Measurements from ENCODE around the gene KRT32. TPM values are rescaled to one million over a fixed set of nuclear protein-coding genes. Genes with fewer than 3 reads are reported as not detected.

Gene KRT32
- total RNA-seq, 4 donors from 2014 or later, result not detected

- Histone ChIP-seq H3K9me3 (no peaks in the 10 kb centered on the region), H3K4me1 (no peaks in the 10 kb centered on the region), H3K27me3 (no peaks in the 10 kb centered on the region), H3K27ac (peak overlapping the region; percentile 47 to 68), H3K4me3 (no peak overlapping the region), H3K36me3 (no peaks in the 10 kb centered on the region)
- peak in 1 of 2 donors; percentile 46 for DNase-seq
- TF ChIP-seq CTCF (IDR thresholded peaks at IDR 0.05), result no peak
- no peak for TF ChIP-seq POLR2A (IDR thresholded peaks at IDR 0.05)
- intact Hi-C loops (cut with DNase I; ENCODE audit: low total_unique reads), result no loop called here
Measured at GRCh38 chr17:41492771-41493170, 25.6 kb upstream of the KRT32 start.

- H3K9me3 ChIP-seq, result no peaks in the 10 kb centered on the region
- intact Hi-C loops (cut with DNase I; ENCODE audit: low total_unique reads), result no loop called here
- no peaks in the 10 kb centered on the region for H3K27me3 ChIP-seq
- H3K4me1 ChIP-seq, result no peaks in the 10 kb centered on the region
- no peak for TF ChIP-seq POLR2A (IDR thresholded peaks at IDR 0.05)
- TF ChIP-seq CTCF (IDR thresholded peaks at IDR 0.05), result no peak
- H3K36me3 ChIP-seq, result no peaks in the 10 kb centered on the region
- peak overlapping the region; percentile 47 to 68 for H3K27ac ChIP-seq
- H3K4me3 ChIP-seq, result no peak overlapping the region
- peak; percentile 38 to 65 for DNase-seq
Measured at GRCh38 chr17:41492351-41492750, 25.2 kb upstream of the KRT32 start.

- intact Hi-C loops (cut with DNase I; ENCODE audit: low total_unique reads), result no loop called here
- Histone ChIP-seq H3K36me3 (no peaks in the 10 kb centered on the region), H3K4me3 (no peak overlapping the region), H3K27me3 (no peaks in the 10 kb centered on the region), H3K9me3 (no peaks in the 10 kb centered on the region), H3K27ac (peak overlapping the region; percentile 47 to 68), H3K4me1 (no peaks in the 10 kb centered on the region)
- DNase-seq, result no peak
- TF ChIP-seq CTCF (IDR thresholded peaks at IDR 0.05) (no peak), POLR2A (IDR thresholded peaks at IDR 0.05) (no peak)
Measured at GRCh38 chr17:41491476-41491875, 24.3 kb upstream of the KRT32 start.

- Histone ChIP-seq H3K9me3 (no peaks in the 10 kb centered on the region), H3K4me1 (no peaks in the 10 kb centered on the region), H3K4me3 (no peak overlapping the region), H3K27ac (no peak overlapping the region), H3K36me3 (no peaks in the 10 kb centered on the region), H3K27me3 (no peaks in the 10 kb centered on the region)
- no peak for DNase-seq
- no peak for TF ChIP-seq CTCF (IDR thresholded peaks at IDR 0.05)
- TF ChIP-seq POLR2A (IDR thresholded peaks at IDR 0.05), result no peak
- intact Hi-C loops (cut with DNase I; ENCODE audit: low total_unique reads), result no loop called here
Measured at GRCh38 chr17:41490000-41490990, 23.1 kb upstream of the KRT32 start.

GRCh38 chr17:41489531-41489930, 22.3 kb upstream of the KRT32 start, which contains the start of gene KRT36:
Gene KRT36 (minus strand): TSS chr17:41489910. CDS start chr17:41489864, 46 bp downstream.
- TF ChIP-seq POLR2A (IDR thresholded peaks at IDR 0.05) (no peak), CTCF (IDR thresholded peaks at IDR 0.05) (no peak)
- intact Hi-C loops (cut with DNase I; ENCODE audit: low total_unique reads), result no loop called here
- Histone ChIP-seq H3K27me3 (no peaks in the 10 kb centered on the region), H3K4me1 (no peaks in the 10 kb centered on the region), H3K27ac (no peak within 1 kb of the TSS), H3K36me3 (no peaks in the 10 kb centered on the region), H3K4me3 (no peak within 1 kb of the TSS), H3K9me3 (no peaks in the 10 kb centered on the region)
- no peak for DNase-seq
